HEK293 (cell line): ENCODE data around the gene DAPK2.
"Not testable (repeated sequence)": the region's sequence is repeated elsewhere in the genome, so short reads cannot be mapped to it uniquely, and the experiment has no call there.

Experiments used
- CTCF ChIA-PET: fragments of 350-600 bp; formaldehyde crosslinking; extraction: SDS; loops from one replicate; lab custom pipeline; 2021; ENCODE audit warnings: antibody characterized with exemption; lab: Yijun Ruan, JAX
- POLR2A ChIA-PET: fragments of 300-600 bp; formaldehyde crosslinking; extraction: SDS; loops from one replicate; lab custom pipeline; 2020; ENCODE audit warnings: antibody characterized with exemption, inconsistent platforms; lab: Yijun Ruan, JAX
- H3K27ac ChIP-seq: fragments of 200-500 bp; sonication (Bioruptor generic); 2 replicates; pipeline ENCODE4 v1.5.1; 2014; ENCODE audit warnings: low read depth, low read length, control low read depth, inconsistent platforms; ENCODE audit errors: extremely low read depth
- H3K36me3 ChIP-seq, 2 experiments: fragments of 200-500 bp in 1 of 2; sonication (Bioruptor generic) in 1 of 2; 1 replicate in 1 of 2; 2 replicates in 1 of 2; pipeline ENCODE4 v1.5.1; 2014 to 2017; ENCODE audit warnings: inconsistent platforms in 2 of 2, low read length in 2 of 2; ENCODE audit not compliant: control insufficient read depth in 2 of 2, insufficient read depth in 1 of 2
- H3K4me1 ChIP-seq: fragments of 200-500 bp; sonication (Bioruptor generic); 2 replicates; pipeline ENCODE4 v1.5.1; 2014; ENCODE audit warnings: mild to moderate bottlenecking, low read length, inconsistent platforms; ENCODE audit not compliant: control insufficient read depth, insufficient read depth
- H3K4me3 ChIP-seq: 2 replicates; pipeline ENCODE4 v1.5.1; 2011; ENCODE audit warnings: low read depth, mild to moderate bottlenecking, control low read depth, low read length, moderate library complexity
- H3K9me3 ChIP-seq: fragments of 200-500 bp; sonication (Bioruptor generic); 2 replicates; pipeline ENCODE4 v1.5.1; 2014; ENCODE audit warnings: low read depth, low read length, inconsistent platforms; ENCODE audit not compliant: control insufficient read depth, insufficient read depth
- FEZF1 ChIP-seq: fragments of 450-650 bp; formaldehyde crosslinking; IDR thresholded peaks from 2 replicates; pipeline ENCODE4 v1.5.1; 2016; ENCODE audit warnings: missing biosample characterization, missing genetic modification characterization
- ZBTB17 ChIP-seq: fragments of 450-650 bp; formaldehyde crosslinking; IDR thresholded peaks from 2 replicates; pipeline ENCODE4 v1.5.1; 2016; ENCODE audit warnings: missing biosample characterization, missing genetic modification characterization
- ZBTB7A ChIP-seq: fragments of 450-650 bp; formaldehyde crosslinking; IDR thresholded peaks from 2 replicates; pipeline ENCODE4 v1.5.1; 2016; ENCODE audit warnings: low read depth, missing biosample characterization, missing genetic modification characterization
- ZNF112 ChIP-seq: fragments of 450-650 bp; formaldehyde crosslinking; IDR thresholded peaks from 2 replicates; pipeline ENCODE4 v1.5.0; 2017; ENCODE audit warnings: missing biosample characterization, missing genetic modification characterization
- ZNF121 ChIP-seq: fragments of 450-650 bp; formaldehyde crosslinking; IDR thresholded peaks from 2 replicates; pipeline ENCODE4 v1.5.1; 2016; ENCODE audit warnings: missing biosample characterization, missing genetic modification characterization
- ZNF140 ChIP-seq: fragments of 450-650 bp; formaldehyde crosslinking; IDR thresholded peaks from 2 replicates; pipeline ENCODE4 v1.5.1; 2016; ENCODE audit warnings: missing biosample characterization, missing genetic modification characterization
- ZNF175 ChIP-seq: fragments of 450-650 bp; formaldehyde crosslinking; IDR thresholded peaks from 2 replicates; pipeline ENCODE4 v1.5.1; 2016; ENCODE audit warnings: missing biosample characterization, missing genetic modification characterization
- ZNF292 ChIP-seq: fragments of 450-650 bp; formaldehyde crosslinking; IDR thresholded peaks from 2 replicates; pipeline ENCODE4 v1.5.1; 2016; ENCODE audit warnings: low read depth, missing biosample characterization, missing genetic modification characterization, borderline replicate concordance
- ZNF350 ChIP-seq: fragments of 450-650 bp; formaldehyde crosslinking; IDR thresholded peaks from 2 replicates; pipeline ENCODE4 v1.5.0; 2017; ENCODE audit warnings: missing biosample characterization, mild to moderate bottlenecking, missing genetic modification characterization
- ZNF354C ChIP-seq: fragments of 450-650 bp; formaldehyde crosslinking; IDR thresholded peaks from 2 replicates; pipeline ENCODE4 v1.5.1; 2016; ENCODE audit warnings: missing biosample characterization, missing genetic modification characterization, low read depth, borderline replicate concordance
- ZNF404 ChIP-seq: fragments of 450-650 bp; formaldehyde crosslinking; IDR thresholded peaks from 2 replicates; pipeline ENCODE4 v1.5.1; 2017; ENCODE audit warnings: missing biosample characterization, missing genetic modification characterization
- ZNF596 ChIP-seq: fragments of 450-650 bp; IDR thresholded peaks from 2 replicates; pipeline ENCODE4 v1.5.0; 2018; ENCODE audit warnings: missing biosample characterization, mild to moderate bottlenecking, missing genetic modification characterization, moderate library complexity
- ZNF670 ChIP-seq: fragments of 450-650 bp; formaldehyde crosslinking; IDR thresholded peaks from 2 replicates; pipeline ENCODE4 v1.5.1; 2016; ENCODE audit warnings: missing biosample characterization, missing genetic modification characterization, low read depth
- ZNF777 ChIP-seq: fragments of 450-650 bp; formaldehyde crosslinking; IDR thresholded peaks from 2 replicates; pipeline ENCODE4 v1.5.1; 2017; ENCODE audit warnings: missing biosample characterization, missing genetic modification characterization, borderline replicate concordance
- TF ChIP-seq, protein P1 (sequence below): fragments of 450-650 bp; formaldehyde crosslinking; IDR thresholded peaks from 2 replicates; pipeline ENCODE4 v1.5.1; 2016; ENCODE audit warnings: missing biosample characterization, missing genetic modification characterization
- TF ChIP-seq, protein P2 (sequence below): fragments of 450-650 bp; formaldehyde crosslinking; optimal IDR thresholded peaks from 2 replicates; pipeline ENCODE3; 2016; ENCODE audit warnings: missing biosample characterization, mild to moderate bottlenecking, missing genetic modification characterization
- TF ChIP-seq, protein P3 (sequence below): sonication (generic); formaldehyde crosslinking; IDR thresholded peaks from 2 replicates; pipeline ENCODE4 v1.8.1; 2022; ENCODE audit warnings: mild to moderate bottlenecking, moderate library complexity, missing genetic modification reagents

DAPK2 gene

DNA sequence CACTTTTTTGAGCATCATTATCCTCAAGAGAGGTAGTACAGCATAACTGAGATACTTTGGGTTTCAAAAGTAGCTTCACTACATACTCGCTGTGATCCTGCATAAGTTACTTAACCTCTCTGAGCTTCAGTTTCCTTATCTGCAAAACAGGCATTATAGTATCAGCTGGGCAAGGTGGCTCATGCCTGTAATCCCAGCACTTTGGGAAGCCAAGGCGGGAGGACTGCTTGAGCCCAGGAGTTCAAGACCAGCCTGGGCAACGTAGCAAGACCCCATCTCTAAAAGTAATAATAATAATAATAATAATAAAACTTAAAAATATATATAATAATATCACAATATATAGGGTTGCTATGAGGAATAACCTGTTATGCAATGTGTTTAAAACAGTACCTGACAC, 36.5 kb upstream of the DAPK2 start:
- TF ChIP-seq ZNF292 (tag by site-specific recombination) = no peak
- no peak for TF ChIP-seq FEZF1 (tag by site-specific recombination)
- TF ChIP-seq ZNF777 = no peak
- no peak for TF ChIP-seq ZNF354C
- TF ChIP-seq ZNF596 (tag by site-specific recombination) = no peak
- peak; percentile 46; the same call in 1 of the 2 replicates for TF ChIP-seq ZNF121
- TF ChIP-seq ZNF670 (tag by site-specific recombination) = no peak
- TF ChIP-seq ZNF404 (tag by site-specific recombination) = no peak
- TF ChIP-seq, all 188 proteins: peak for 1
- ChIA-PET POLR2A (no interaction called here), CTCF (interaction anchor here (1.1 to 1.6 kb wide), 2 partner anchors 11 to 13 kb away, joined by 3 to 4 read pairs; no protein-coding TSS in a partner anchor)
- H3K27ac ChIP-seq = no peak overlapping the region
- peaks cover 12 to 29% of the 10 kb centered on the region in 2 experiments for H3K36me3 ChIP-seq
- no peaks in the 10 kb centered on the region for H3K4me1 ChIP-seq
- H3K4me3 ChIP-seq = no peak overlapping the region
- no peaks in the 10 kb centered on the region for H3K9me3 ChIP-seq

DNA sequence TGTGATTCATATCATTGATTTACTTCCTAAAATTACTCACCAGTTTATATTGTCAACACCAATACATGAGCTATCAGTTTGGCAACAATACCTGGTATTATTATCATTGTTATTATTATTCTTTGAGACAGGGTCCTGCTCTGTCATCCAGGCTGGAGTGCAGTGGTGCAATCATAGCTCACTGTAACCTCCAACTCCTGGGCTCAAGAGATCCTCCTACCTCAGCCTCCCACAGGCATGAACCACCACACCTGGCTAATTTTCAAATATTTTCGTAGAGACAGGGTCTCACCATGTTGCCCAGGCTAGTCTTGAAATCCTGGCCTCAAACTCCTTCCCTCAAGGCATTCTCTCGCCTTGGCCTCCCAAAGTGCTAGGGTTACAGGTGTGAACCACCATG, 27.2 kb upstream of the DAPK2 start:
- POLR2A ChIA-PET = not testable (repeated sequence)

DNA sequence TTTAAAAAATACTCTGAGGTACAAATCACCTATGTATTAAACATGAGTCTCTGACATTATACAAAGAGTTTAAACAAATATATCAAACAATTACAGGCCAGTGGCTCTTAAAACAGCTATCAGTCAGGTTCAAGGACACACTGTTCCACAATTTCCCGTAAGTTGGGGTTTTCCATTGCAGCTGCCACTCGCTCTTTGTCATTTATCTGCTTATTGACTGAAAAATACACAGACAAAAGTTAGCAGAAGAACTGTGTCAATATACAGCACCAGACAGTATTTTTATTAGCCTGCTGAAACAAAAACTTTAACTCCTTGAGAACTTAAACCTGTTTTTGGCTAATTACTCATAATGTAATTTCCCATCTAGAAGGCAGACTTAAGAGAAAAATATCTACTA, 26.5 kb upstream of the DAPK2 start:
- H3K4me1 ChIP-seq = no peaks in the 10 kb centered on the region
- ChIA-PET POLR2A (no interaction called here), CTCF (interaction anchor here (0.6 kb wide), 2 partner anchors 53 to 68 kb away, joined by 3 read pairs; no protein-coding TSS in a partner anchor)
- H3K36me3 ChIP-seq = peaks cover 0 to 11% of the 10 kb centered on the region in 2 experiments; a peak in 1 of 3 replicates
- H3K4me3 ChIP-seq = no peak overlapping the region
- no peak overlapping the region for H3K27ac ChIP-seq
- TF ChIP-seq ZBTB17 = no peak
- TF ChIP-seq, protein P1, sequence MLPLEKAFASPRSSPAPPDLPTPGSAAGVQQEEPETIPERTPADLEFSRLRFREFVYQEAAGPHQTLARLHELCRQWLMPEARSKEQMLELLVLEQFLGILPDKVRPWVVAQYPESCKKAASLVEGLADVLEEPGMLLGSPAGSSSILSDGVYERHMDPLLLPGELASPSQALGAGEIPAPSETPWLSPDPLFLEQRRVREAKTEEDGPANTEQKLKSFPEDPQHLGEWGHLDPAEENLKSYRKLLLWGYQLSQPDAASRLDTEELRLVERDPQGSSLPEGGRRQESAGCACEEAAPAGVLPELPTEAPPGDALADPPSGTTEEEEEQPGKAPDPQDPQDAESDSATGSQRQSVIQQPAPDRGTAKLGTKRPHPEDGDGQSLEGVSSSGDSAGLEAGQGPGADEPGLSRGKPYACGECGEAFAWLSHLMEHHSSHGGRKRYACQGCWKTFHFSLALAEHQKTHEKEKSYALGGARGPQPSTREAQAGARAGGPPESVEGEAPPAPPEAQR (tag by site-specific recombination) = no peak
- no peak for TF ChIP-seq ZNF140 (tag by site-specific recombination)
- TF ChIP-seq ZBTB7A (tag by site-specific recombination) = no peak
- no peak for TF ChIP-seq FEZF1 (tag by site-specific recombination)
- TF ChIP-seq ZNF175 (tag by site-specific recombination) = no peak
- TF ChIP-seq, protein P2, sequence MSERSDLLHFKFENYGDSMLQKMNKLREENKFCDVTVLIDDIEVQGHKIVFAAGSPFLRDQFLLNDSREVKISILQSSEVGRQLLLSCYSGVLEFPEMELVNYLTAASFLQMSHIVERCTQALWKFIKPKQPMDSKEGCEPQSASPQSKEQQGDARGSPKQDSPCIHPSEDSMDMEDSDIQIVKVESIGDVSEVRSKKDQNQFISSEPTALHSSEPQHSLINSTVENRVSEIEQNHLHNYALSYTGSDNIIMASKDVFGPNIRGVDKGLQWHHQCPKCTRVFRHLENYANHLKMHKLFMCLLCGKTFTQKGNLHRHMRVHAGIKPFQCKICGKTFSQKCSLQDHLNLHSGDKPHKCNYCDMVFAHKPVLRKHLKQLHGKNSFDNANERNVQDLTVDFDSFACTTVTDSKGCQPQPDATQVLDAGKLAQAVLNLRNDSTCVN (tag by site-specific recombination) = no peak
- no peaks in the 10 kb centered on the region for H3K9me3 ChIP-seq

More for the DNA sequence above, 27.2 kb upstream of the DAPK2 start:
- H3K27ac ChIP-seq, H3K9me3 ChIP-seq, H3K4me1 ChIP-seq, H3K4me3 ChIP-seq: not testable (repeated sequence)
- H3K36me3 ChIP-seq = peaks cover 0 to 11% of the 10 kb centered on the region in 2 experiments; a peak in 2 of 3 replicates
- CTCF ChIA-PET = interaction anchor here (0.6 kb wide), 1 partner anchor 68 kb away, joined by 3 read pairs; no protein-coding TSS in a partner anchor

DNA sequence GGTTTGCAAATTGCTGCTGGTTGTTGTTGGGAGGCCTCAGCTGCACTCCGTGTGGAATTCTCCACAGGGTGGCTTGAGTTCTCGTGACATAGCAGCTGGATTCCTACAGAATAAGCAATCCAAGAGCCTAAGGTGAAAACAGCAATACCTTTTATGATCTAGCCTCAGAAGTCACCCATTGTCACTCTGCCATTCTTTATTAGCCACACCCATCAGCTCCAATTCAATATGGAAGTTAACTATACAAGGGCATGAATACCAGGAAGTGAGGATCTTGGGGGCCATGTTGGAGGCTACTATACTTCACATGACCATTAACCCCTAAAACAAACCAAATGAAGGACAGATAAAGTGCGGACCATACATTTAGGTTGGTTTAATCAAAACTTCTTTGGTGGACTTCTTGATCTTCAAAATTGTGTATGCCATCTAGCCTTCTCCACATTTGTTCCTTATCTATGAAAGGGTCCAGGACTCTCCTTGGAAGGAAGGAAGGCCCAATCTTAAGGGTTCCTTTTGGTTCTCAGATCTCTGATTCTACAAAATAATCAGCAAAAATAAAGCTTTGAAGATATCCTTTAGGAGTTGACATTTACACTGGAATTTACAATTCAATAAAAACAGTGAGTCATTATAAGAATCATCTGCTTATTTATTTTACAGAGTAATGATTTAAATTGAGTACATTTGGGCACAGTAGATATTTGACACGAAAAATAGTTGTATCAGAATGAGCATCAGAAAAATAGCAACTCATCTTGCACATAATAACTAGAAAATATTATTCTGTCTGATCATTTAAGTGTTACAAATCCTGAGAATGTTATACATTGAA, 25.9 kb upstream of the DAPK2 start:
- ChIA-PET POLR2A (no interaction called here), CTCF (interaction anchor here (0.6 to 0.8 kb wide), 2 partner anchors 11 to 901 kb away, joined by 3 read pairs; no protein-coding TSS in a partner anchor)
- H3K4me3 ChIP-seq = no peak overlapping the region
- no peaks in the 10 kb centered on the region for H3K9me3 ChIP-seq
- H3K4me1 ChIP-seq = no peaks in the 10 kb centered on the region
- H3K27ac ChIP-seq = no peak overlapping the region
- TF ChIP-seq, protein P3, sequence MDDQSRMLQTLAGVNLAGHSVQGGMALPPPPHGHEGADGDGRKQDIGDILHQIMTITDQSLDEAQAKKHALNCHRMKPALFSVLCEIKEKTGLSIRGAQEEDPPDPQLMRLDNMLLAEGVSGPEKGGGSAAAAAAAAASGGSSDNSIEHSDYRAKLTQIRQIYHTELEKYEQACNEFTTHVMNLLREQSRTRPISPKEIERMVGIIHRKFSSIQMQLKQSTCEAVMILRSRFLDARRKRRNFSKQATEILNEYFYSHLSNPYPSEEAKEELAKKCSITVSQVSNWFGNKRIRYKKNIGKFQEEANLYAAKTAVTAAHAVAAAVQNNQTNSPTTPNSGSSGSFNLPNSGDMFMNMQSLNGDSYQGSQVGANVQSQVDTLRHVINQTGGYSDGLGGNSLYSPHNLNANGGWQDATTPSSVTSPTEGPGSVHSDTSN = no peak
- TF ChIP-seq, protein P2 (tag by site-specific recombination) = no peak
- TF ChIP-seq ZNF350 (tag by site-specific recombination) = peak; percentile 63; the same call in 1 of the 2 replicates
- TF ChIP-seq ZNF112 (tag by site-specific recombination) = no peak
- peaks cover 0 to 11% of the 10 kb centered on the region in 2 experiments; a peak in 1 of 3 replicates for H3K36me3 ChIP-seq
